Smooth muscle cell (in vitro differentiated cells): ENCODE data around the gene OR1S2. TPM values are rescaled to one million over a fixed set of nuclear protein-coding genes. Genes with fewer than 3 reads are reported as not detected.

Experiments used
- DNase-seq: peaks from one replicate; lab custom pipeline; 2025; ENCODE audit not compliant: unreplicated experiment; lab: John Stamatoyannopoulos, UW
- H2AFZ ChIP-seq: fragments of 200-600 bp; sonication (generic); 2 replicates; pipeline ENCODE4 v1.6.0; 2016; ENCODE audit warnings: antibody characterized with exemption, low read depth, mild to moderate bottlenecking
- H3F3A ChIP-seq: fragments of 200-600 bp; sonication (generic); 2 replicates; pipeline ENCODE4 v1.6.0; 2017; ENCODE audit warnings: antibody characterized with exemption, low read depth
- H3K27ac ChIP-seq: fragments of 200-600 bp; sonication (generic); 2 replicates; pipeline ENCODE4 v1.5.1; 2016; ENCODE audit warnings: low read depth, mild to moderate bottlenecking
- H3K27me3 ChIP-seq: fragments of 200-600 bp; sonication (generic); 2 replicates; pipeline ENCODE4 v1.6.1; 2016; ENCODE audit warnings: low read depth, mild to moderate bottlenecking
- H3K36me3 ChIP-seq: fragments of 200-600 bp; sonication (generic); 2 replicates; pipeline ENCODE4 v1.5.1; 2016; ENCODE audit warnings: low read depth
- H3K4me1 ChIP-seq: fragments of 200-600 bp; sonication (generic); 2 replicates; pipeline ENCODE4 v1.5.1; 2016; ENCODE audit warnings: low read depth
- H3K4me2 ChIP-seq: fragments of 200-600 bp; sonication (generic); 2 replicates; pipeline ENCODE4 v1.6.0; 2016; ENCODE audit warnings: mild to moderate bottlenecking
- H3K4me3 ChIP-seq: fragments of 200-600 bp; sonication (generic); 2 replicates; pipeline ENCODE4 v1.5.1; 2016; ENCODE audit warnings: mild to moderate bottlenecking
- H3K79me2 ChIP-seq: fragments of 200-600 bp; sonication (generic); 2 replicates; pipeline ENCODE4 v1.6.0; 2016; ENCODE audit warnings: low read depth, mild to moderate bottlenecking
- H3K9ac ChIP-seq: fragments of 200-600 bp; sonication (generic); 2 replicates; pipeline ENCODE4 v1.6.0; 2016; ENCODE audit warnings: low read depth
- H3K9me3 ChIP-seq: fragments of 200-600 bp; sonication (generic); replicated peaks from 2 replicates; pipeline ENCODE4 v1.5.1; 2016; ENCODE audit warnings: low read depth
- H4K20me1 ChIP-seq: fragments of 200-600 bp; sonication (generic); 2 replicates; pipeline ENCODE4 v1.6.0; 2016; ENCODE audit warnings: low read depth
- whole genome bisulfite sequencing: methylation state at CpG from one replicate; pipeline ENCODE4 v1.1.7; 2016; ENCODE audit warnings: low lambda C conversion rate; 5-methylcytosine and 5-hydroxymethylcytosine counted together
- polyA plus RNA-seq: library from polyadenylated mRNA; unstranded; fragments of >200 nt; fragmentation: Nextera tagmentation; extraction: Ambion mirVana; gene quantifications from 2 replicates; pipeline ENCODE4 v1.2.1, GENCODE V29; 2016
- total RNA-seq: library from RNA; depleted of rRNA; stranded (reverse); fragments of >200 nt; gene quantifications from 2 replicates; pipeline ENCODE4 v1.2.3, GENCODE V29; 2014
- TF ChIP-seq, protein P1 (sequence below): fragments of 200-600 bp; sonication (generic); IDR thresholded peaks from 2 replicates; pipeline ENCODE4 v1.5.1; 2017; ENCODE audit warnings: borderline replicate concordance, mild to moderate bottlenecking, antibody characterized with exemption; ENCODE audit not compliant: insufficient read depth, poor library complexity, severe bottlenecking

OR1S2 gene
- total and polyA plus RNA-seq, 2 experiments from 2014 or later, result not detected

DNA sequence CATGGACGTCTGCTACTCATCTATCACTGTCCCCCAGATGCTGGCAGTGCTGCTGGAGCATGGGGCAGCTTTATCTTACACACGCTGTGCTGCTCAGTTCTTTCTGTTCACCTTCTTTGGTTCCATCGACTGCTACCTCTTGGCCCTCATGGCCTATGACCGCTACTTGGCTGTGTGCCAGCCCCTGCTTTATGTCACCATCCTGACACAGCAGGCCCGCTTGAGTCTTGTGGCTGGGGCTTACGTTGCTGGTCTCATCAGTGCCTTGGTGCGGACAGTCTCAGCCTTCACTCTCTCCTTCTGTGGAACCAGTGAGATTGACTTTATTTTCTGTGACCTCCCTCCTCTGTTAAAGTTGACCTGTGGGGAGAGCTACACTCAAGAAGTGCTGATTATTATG, 24.3 kb downstream of the OR1S2 start:
- H3F3A ChIP-seq, result no peaks in the 10 kb centered on the region
- no peaks in the 10 kb centered on the region for H4K20me1 ChIP-seq
- TF ChIP-seq, protein P1, sequence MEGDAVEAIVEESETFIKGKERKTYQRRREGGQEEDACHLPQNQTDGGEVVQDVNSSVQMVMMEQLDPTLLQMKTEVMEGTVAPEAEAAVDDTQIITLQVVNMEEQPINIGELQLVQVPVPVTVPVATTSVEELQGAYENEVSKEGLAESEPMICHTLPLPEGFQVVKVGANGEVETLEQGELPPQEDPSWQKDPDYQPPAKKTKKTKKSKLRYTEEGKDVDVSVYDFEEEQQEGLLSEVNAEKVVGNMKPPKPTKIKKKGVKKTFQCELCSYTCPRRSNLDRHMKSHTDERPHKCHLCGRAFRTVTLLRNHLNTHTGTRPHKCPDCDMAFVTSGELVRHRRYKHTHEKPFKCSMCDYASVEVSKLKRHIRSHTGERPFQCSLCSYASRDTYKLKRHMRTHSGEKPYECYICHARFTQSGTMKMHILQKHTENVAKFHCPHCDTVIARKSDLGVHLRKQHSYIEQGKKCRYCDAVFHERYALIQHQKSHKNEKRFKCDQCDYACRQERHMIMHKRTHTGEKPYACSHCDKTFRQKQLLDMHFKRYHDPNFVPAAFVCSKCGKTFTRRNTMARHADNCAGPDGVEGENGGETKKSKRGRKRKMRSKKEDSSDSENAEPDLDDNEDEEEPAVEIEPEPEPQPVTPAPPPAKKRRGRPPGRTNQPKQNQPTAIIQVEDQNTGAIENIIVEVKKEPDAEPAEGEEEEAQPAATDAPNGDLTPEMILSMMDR, result no peak
- H2AFZ ChIP-seq, result no peak overlapping the region
- no peaks in the 10 kb centered on the region for H3K9me3 ChIP-seq
- WGBS, result 88% methylated on average over 7 of the region's 7 CpGs
- H3K36me3 ChIP-seq, result no peaks in the 10 kb centered on the region
- no peak overlapping the region for H3K9ac ChIP-seq
- H3K4me2 ChIP-seq, result no peak overlapping the region
- no peaks in the 10 kb centered on the region for H3K27me3 ChIP-seq
- no peak for DNase-seq
- no peaks in the 10 kb centered on the region for H3K79me2 ChIP-seq
- H3K4me1 ChIP-seq, result no peaks in the 10 kb centered on the region
- no peak overlapping the region for H3K4me3 ChIP-seq
- no peak overlapping the region for H3K27ac ChIP-seq

DNA sequence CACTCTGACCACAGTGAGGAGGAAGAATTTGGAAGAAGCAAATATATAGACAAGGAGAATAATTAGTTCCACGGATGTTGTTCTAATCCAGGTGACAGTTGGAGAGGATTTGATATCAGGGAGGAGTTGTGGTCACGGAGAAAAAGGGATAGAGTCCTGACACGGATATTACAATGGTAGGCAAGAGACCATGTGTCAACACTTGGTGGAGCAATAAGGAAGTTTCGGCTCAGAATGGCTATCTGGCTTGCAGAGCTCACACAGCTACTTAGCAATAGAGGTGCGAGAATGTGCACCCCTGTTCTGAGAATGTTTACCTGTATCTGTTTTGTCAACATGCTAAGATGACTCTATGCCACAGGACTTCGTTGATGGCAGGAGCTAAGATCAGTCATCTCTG, 25.5 kb downstream of the OR1S2 start:
- Histone ChIP-seq H3K9me3 (no peaks in the 10 kb centered on the region), H3K9ac (no peak overlapping the region), H3K4me1 (no peaks in the 10 kb centered on the region), H3K4me2 (no peak overlapping the region), H3K27ac (no peak overlapping the region), H3K4me3 (no peak overlapping the region), H3K27me3 (no peaks in the 10 kb centered on the region), H4K20me1 (no peaks in the 10 kb centered on the region), H2AFZ (no peak overlapping the region), H3K79me2 (no peaks in the 10 kb centered on the region), H3K36me3 (no peaks in the 10 kb centered on the region), H3F3A (no peaks in the 10 kb centered on the region)
- 82% methylated on average over 6 of the region's 6 CpGs for WGBS
- TF ChIP-seq, protein P1, result no peak
- no peak for DNase-seq

DNA sequence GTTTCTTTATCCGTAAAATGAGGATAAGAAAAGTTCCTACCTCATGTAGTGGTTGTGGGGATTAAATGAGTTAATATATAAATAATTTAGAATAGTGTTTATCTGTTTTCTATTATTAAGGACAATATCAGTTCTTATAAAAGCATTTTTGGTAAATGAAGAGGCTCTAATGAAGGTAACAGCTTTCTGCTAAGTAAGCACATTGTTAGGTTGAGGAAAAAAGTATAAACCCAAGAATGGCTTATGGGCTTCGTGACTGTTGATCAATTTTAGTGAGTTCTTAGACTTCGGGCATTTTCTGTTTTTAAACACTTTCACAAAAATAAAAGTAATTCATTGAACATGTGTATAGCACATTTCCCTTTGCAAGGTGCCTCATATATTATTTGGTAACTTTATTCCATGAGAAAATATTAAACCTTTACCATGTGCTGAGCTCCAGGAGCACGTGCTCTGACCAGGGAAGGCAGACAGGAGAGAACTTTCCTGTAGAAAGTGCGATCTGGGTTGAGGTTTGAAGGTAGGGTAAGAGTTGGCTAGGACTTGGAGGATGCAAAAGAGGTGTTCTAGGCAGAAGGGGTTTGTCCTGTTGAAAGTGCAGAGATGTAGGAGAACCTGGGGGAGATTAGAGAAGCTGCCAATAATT, 26.4 kb downstream of the OR1S2 start:
- Histone ChIP-seq H3K27ac (no peak overlapping the region), H3K79me2 (no peaks in the 10 kb centered on the region), H3K27me3 (no peaks in the 10 kb centered on the region), H3K4me2 (no peak overlapping the region), H3K4me3 (no peak overlapping the region), H3K9ac (no peak overlapping the region), H3F3A (no peaks in the 10 kb centered on the region), H2AFZ (no peak overlapping the region), H4K20me1 (no peaks in the 10 kb centered on the region), H3K4me1 (no peaks in the 10 kb centered on the region), H3K9me3 (no peaks in the 10 kb centered on the region), H3K36me3 (no peaks in the 10 kb centered on the region)
- no peak for DNase-seq
- 83% methylated on average over 5 of the region's 5 CpGs for WGBS
- TF ChIP-seq, protein P1, result no peak

GRCh38 chr11:58165504-58166106, 38.3 kb downstream of the OR1S2 start:
- no peaks in the 10 kb centered on the region for H4K20me1 ChIP-seq
- H3K79me2 ChIP-seq, result no peaks in the 10 kb centered on the region
- no peak overlapping the region for H2AFZ ChIP-seq
- 85% methylated on average over 7 of the region's 7 CpGs for WGBS
- H3K4me3 ChIP-seq, result no peak overlapping the region
- TF ChIP-seq, protein P1, result no peak
- no peak overlapping the region for H3K4me2 ChIP-seq
- H3K4me1 ChIP-seq, result no peaks in the 10 kb centered on the region
- no peak for DNase-seq
- no peak overlapping the region for H3K27ac ChIP-seq
- no peaks in the 10 kb centered on the region for H3K9me3 ChIP-seq
- H3K36me3 ChIP-seq, result no peaks in the 10 kb centered on the region
- H3K9ac ChIP-seq, result no peak overlapping the region
- no peaks in the 10 kb centered on the region for H3F3A ChIP-seq
- H3K27me3 ChIP-seq, result no peaks in the 10 kb centered on the region
